A549 (cell line): ENCODE results near the gene CNTN2.

Experiments
- BCL3 ChIP-seq: fragments of >200 bp; sonication (Bioruptor Twin); formaldehyde crosslinking; IDR thresholded peaks from 3 replicates; pipeline ENCODE4 v1.6.1; 2016
- BHLHE40 ChIP-seq: IDR thresholded peaks from 2 replicates; pipeline ENCODE4 v1.6.1; 2012; ENCODE audit warnings: low read depth, low read length, inconsistent platforms
- CHD2 ChIP-seq: fragments of 150-350 bp; IDR thresholded peaks from 2 replicates; pipeline ENCODE4 v1.6.1; 2014; ENCODE audit warnings: low read length; ENCODE audit not compliant: partially characterized antibody
- CTCF ChIP-seq: fragments of >200 bp; sonication (Bioruptor Twin); formaldehyde crosslinking; IDR thresholded peaks from 3 replicates; pipeline ENCODE4 v1.5.1; 2016
- EP300 ChIP-seq, 2 experiments: fragments of >200 bp; sonication (Bioruptor Twin); formaldehyde crosslinking; IDR thresholded peaks; 2 replicates in 1 of 2; 3 replicates in 1 of 2; pipeline ENCODE4 v1.6.1; 2016 to 2017
- GATA3 ChIP-seq: IDR thresholded peaks from 2 replicates; pipeline ENCODE4 v1.6.1; 2012; ENCODE audit warnings: borderline replicate concordance
- HOXA7 ChIP-seq: fragments of 250-450 bp; sonication (Bioruptor Pico); IDR thresholded peaks from 2 replicates; pipeline ENCODE4 v1.5.0; 2020; ENCODE audit warnings: mild to moderate bottlenecking, moderate library complexity
- POLR2A ChIP-seq: IDR thresholded peaks from 2 replicates; pipeline ENCODE4 v1.6.1; 2012; ENCODE audit warnings: mild to moderate bottlenecking, low read length
- RFX5 ChIP-seq: fragments of 450-650 bp; IDR thresholded peaks from 2 replicates; pipeline ENCODE4 v1.7.1; 2014; ENCODE audit warnings: antibody characterized with exemption, mild to moderate bottlenecking, moderate library complexity
- TF ChIP-seq, protein P1 (sequence below): IDR thresholded peaks from 2 replicates; pipeline ENCODE4 v1.6.1; 2012

DNA sequence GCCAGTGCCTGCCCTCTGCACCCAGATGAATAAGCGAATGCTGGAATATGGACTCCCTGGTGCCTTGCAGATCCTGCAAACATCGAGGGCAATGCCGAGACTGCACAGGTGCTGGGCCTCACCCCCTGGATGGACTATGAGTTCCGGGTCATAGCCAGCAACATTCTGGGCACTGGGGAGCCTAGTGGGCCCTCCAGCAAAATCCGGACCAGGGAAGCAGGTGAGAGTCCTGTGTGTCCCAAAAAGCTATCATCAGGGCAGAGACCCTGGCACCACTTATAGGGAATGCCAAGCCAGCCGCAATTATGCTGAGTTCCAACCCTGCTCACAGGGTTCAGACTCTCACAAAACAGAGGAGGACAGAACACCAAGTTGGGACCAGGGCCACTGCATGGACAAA is 24.0 kb downstream of the CNTN2 start:
- TF ChIP-seq EP300 (IDR thresholded peaks at IDR 0.05) (no peak), CTCF (no peak), CHD2 (no peak), HOXA7 (CRISPR knock-in tag) (no peak), BCL3 (no peak), POLR2A (no peak), GATA3 (no peak), BHLHE40 (no peak), RFX5 (no peak)
- TF ChIP-seq, protein P1, sequence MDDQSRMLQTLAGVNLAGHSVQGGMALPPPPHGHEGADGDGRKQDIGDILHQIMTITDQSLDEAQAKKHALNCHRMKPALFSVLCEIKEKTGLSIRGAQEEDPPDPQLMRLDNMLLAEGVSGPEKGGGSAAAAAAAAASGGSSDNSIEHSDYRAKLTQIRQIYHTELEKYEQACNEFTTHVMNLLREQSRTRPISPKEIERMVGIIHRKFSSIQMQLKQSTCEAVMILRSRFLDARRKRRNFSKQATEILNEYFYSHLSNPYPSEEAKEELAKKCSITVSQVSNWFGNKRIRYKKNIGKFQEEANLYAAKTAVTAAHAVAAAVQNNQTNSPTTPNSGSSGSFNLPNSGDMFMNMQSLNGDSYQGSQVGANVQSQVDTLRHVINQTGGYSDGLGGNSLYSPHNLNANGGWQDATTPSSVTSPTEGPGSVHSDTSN: no peak
